HEK293 (cell line): ENCODE data around the gene TP73.

Source experiments
- CTCF ChIA-PET: fragments of 350-600 bp; formaldehyde crosslinking; extraction: SDS; loops from one replicate; lab custom pipeline; 2021; ENCODE audit warnings: antibody characterized with exemption; lab: Yijun Ruan, JAX
- POLR2A ChIA-PET: fragments of 300-600 bp; formaldehyde crosslinking; extraction: SDS; loops from one replicate; lab custom pipeline; 2020; ENCODE audit warnings: antibody characterized with exemption, inconsistent platforms; lab: Yijun Ruan, JAX
- H3K27ac ChIP-seq: fragments of 200-500 bp; sonication (Bioruptor generic); 2 replicates; pipeline ENCODE4 v1.5.1; 2014; ENCODE audit warnings: low read depth, low read length, control low read depth, inconsistent platforms; ENCODE audit errors: extremely low read depth
- H3K36me3 ChIP-seq, 2 experiments: fragments of 200-500 bp in 1 of 2; sonication (Bioruptor generic) in 1 of 2; 1 replicate in 1 of 2; 2 replicates in 1 of 2; pipeline ENCODE4 v1.5.1; 2014 to 2017; ENCODE audit warnings: inconsistent platforms in 2 of 2, low read length in 2 of 2; ENCODE audit not compliant: control insufficient read depth in 2 of 2, insufficient read depth in 1 of 2
- H3K4me1 ChIP-seq: fragments of 200-500 bp; sonication (Bioruptor generic); 2 replicates; pipeline ENCODE4 v1.5.1; 2014; ENCODE audit warnings: mild to moderate bottlenecking, low read length, inconsistent platforms; ENCODE audit not compliant: control insufficient read depth, insufficient read depth
- H3K4me3 ChIP-seq: 2 replicates; pipeline ENCODE4 v1.5.1; 2011; ENCODE audit warnings: low read depth, mild to moderate bottlenecking, control low read depth, low read length, moderate library complexity
- H3K9me3 ChIP-seq: fragments of 200-500 bp; sonication (Bioruptor generic); 2 replicates; pipeline ENCODE4 v1.5.1; 2014; ENCODE audit warnings: low read depth, low read length, inconsistent platforms; ENCODE audit not compliant: control insufficient read depth, insufficient read depth
- AEBP2 ChIP-seq: fragments of 450-650 bp; formaldehyde crosslinking; IDR thresholded peaks from 2 replicates; pipeline ENCODE4 v1.5.1; 2016; ENCODE audit warnings: missing biosample characterization, missing genetic modification characterization, borderline replicate concordance
- BCL11A ChIP-seq: fragments of 450-650 bp; formaldehyde crosslinking; IDR thresholded peaks from 2 replicates; pipeline ENCODE4 v1.5.1; 2016; ENCODE audit warnings: low read depth, missing biosample characterization, missing genetic modification characterization
- EGR2 ChIP-seq: fragments of 450-650 bp; formaldehyde crosslinking; IDR thresholded peaks from 2 replicates; pipeline ENCODE4 v1.5.1; 2016; ENCODE audit warnings: low read depth, missing biosample characterization, missing genetic modification characterization
- FEZF1 ChIP-seq: fragments of 450-650 bp; formaldehyde crosslinking; IDR thresholded peaks from 2 replicates; pipeline ENCODE4 v1.5.1; 2016; ENCODE audit warnings: missing biosample characterization, missing genetic modification characterization
- GLI4 ChIP-seq: fragments of 450-650 bp; formaldehyde crosslinking; IDR thresholded peaks from 2 replicates; pipeline ENCODE4 v1.5.1; 2016; ENCODE audit warnings: missing biosample characterization, missing genetic modification characterization
- GLIS2 ChIP-seq: fragments of 450-650 bp; formaldehyde crosslinking; IDR thresholded peaks from 2 replicates; pipeline ENCODE4 v1.5.1; 2016; ENCODE audit warnings: missing biosample characterization, missing genetic modification characterization
- HOXD13 ChIP-seq: sonication (generic); formaldehyde crosslinking; IDR thresholded peaks from 2 replicates; pipeline ENCODE4 v1.8.0; 2022; ENCODE audit warnings: missing genetic modification reagents, borderline replicate concordance
- SP2 ChIP-seq: fragments of 450-650 bp; formaldehyde crosslinking; IDR thresholded peaks from 2 replicates; pipeline ENCODE4 v1.5.1; 2016; ENCODE audit warnings: missing biosample characterization, missing genetic modification characterization
- ZEB2 ChIP-seq: fragments of 450-650 bp; formaldehyde crosslinking; IDR thresholded peaks from 2 replicates; pipeline ENCODE4 v1.5.1; 2016; ENCODE audit warnings: missing biosample characterization, missing genetic modification characterization
- ZFP41 ChIP-seq: fragments of 450-650 bp; formaldehyde crosslinking; IDR thresholded peaks from 2 replicates; pipeline ENCODE4 v1.5.1; 2016; ENCODE audit warnings: missing biosample characterization, missing genetic modification characterization, borderline replicate concordance
- ZNF10 ChIP-seq: fragments of 450-650 bp; formaldehyde crosslinking; IDR thresholded peaks from 2 replicates; pipeline ENCODE4 v1.5.1; 2017; ENCODE audit warnings: missing biosample characterization, missing genetic modification characterization
- ZNF221 ChIP-seq: fragments of 450-650 bp; formaldehyde crosslinking; IDR thresholded peaks from 2 replicates; pipeline ENCODE4 v1.5.1; 2017; ENCODE audit warnings: missing biosample characterization, missing genetic modification characterization, borderline replicate concordance
- ZNF391 ChIP-seq: fragments of 450-650 bp; formaldehyde crosslinking; IDR thresholded peaks from 2 replicates; pipeline ENCODE4 v1.5.1; 2016; ENCODE audit warnings: low read depth, missing biosample characterization, missing genetic modification characterization, borderline replicate concordance
- ZNF416 ChIP-seq: fragments of 450-650 bp; formaldehyde crosslinking; IDR thresholded peaks from 2 replicates; pipeline ENCODE4 v1.5.1; 2016; ENCODE audit warnings: missing biosample characterization, missing genetic modification characterization
- ZNF561 ChIP-seq: fragments of 450-650 bp; IDR thresholded peaks from 2 replicates; pipeline ENCODE4 v1.5.1; 2018; ENCODE audit warnings: missing biosample characterization, missing genetic modification characterization, borderline replicate concordance
- ZNF585B ChIP-seq: fragments of 450-650 bp; formaldehyde crosslinking; IDR thresholded peaks from 2 replicates; pipeline ENCODE4 v1.5.1; 2016; ENCODE audit warnings: missing biosample characterization, missing genetic modification characterization
- ZNF626 ChIP-seq: fragments of 450-650 bp; sonication (Bioruptor Pico); formaldehyde crosslinking; IDR thresholded peaks from 2 replicates; pipeline ENCODE4 v1.5.1; 2018; ENCODE audit warnings: missing biosample characterization, missing genetic modification characterization, inconsistent platforms
- ZNF701 ChIP-seq: fragments of 450-650 bp; formaldehyde crosslinking; IDR thresholded peaks from 2 replicates; pipeline ENCODE4 v1.5.1; 2016; ENCODE audit warnings: missing biosample characterization, missing genetic modification characterization
- ZSCAN16 ChIP-seq: fragments of 450-650 bp; formaldehyde crosslinking; IDR thresholded peaks from 2 replicates; pipeline ENCODE4 v1.5.1; 2016; ENCODE audit warnings: missing biosample characterization, missing genetic modification characterization
- TF ChIP-seq, protein P1 (sequence below): IDR thresholded peaks from 2 replicates; pipeline ENCODE4 v1.6.1; 2011; ENCODE audit warnings: mild to moderate bottlenecking, low read depth, low read length, borderline replicate concordance

TP73 gene

GRCh38 chr1:3730543-3731247, 78.4 kb downstream of the TP73 start:
- Histone ChIP-seq H3K9me3 (no peaks in the 10 kb centered on the region), H3K4me1 (no peaks in the 10 kb centered on the region), H3K27ac (no peak overlapping the region), H3K4me3 (no peak overlapping the region), H3K36me3 (peaks cover 0 to 90% of the 10 kb centered on the region in 2 experiments; a peak in 1 of 3 replicates)
- ChIA-PET CTCF (interaction anchor here (0.6 kb wide), 1 partner anchor 1684 kb away, joined by 3 read pairs; no protein-coding TSS in a partner anchor), POLR2A (no interaction called here)
- TF ChIP-seq GLI4: no peak
- TF ChIP-seq AEBP2: no peak
- TF ChIP-seq ZNF561 (tag by site-specific recombination): no peak
- no peak for TF ChIP-seq HOXD13 (CRISPR knock-in tag)
- TF ChIP-seq ZNF585B: no peak
- no peak for TF ChIP-seq ZEB2 (tag by site-specific recombination)
- TF ChIP-seq, protein P1, sequence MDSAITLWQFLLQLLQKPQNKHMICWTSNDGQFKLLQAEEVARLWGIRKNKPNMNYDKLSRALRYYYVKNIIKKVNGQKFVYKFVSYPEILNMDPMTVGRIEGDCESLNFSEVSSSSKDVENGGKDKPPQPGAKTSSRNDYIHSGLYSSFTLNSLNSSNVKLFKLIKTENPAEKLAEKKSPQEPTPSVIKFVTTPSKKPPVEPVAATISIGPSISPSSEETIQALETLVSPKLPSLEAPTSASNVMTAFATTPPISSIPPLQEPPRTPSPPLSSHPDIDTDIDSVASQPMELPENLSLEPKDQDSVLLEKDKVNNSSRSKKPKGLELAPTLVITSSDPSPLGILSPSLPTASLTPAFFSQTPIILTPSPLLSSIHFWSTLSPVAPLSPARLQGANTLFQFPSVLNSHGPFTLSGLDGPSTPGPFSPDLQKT: no peak
- no peak for TF ChIP-seq EGR2 (tag by site-specific recombination)
- TF ChIP-seq ZSCAN16 (tag by site-specific recombination): no peak
- TF ChIP-seq FEZF1: no peak
- no peak for TF ChIP-seq ZNF626
- no peak for TF ChIP-seq BCL11A (tag by site-specific recombination)
- no peak for TF ChIP-seq ZNF391 (tag by site-specific recombination)
- TF ChIP-seq ZNF701 (tag by site-specific recombination): no peak
- no peak for TF ChIP-seq SP2 (tag by site-specific recombination)

DNA sequence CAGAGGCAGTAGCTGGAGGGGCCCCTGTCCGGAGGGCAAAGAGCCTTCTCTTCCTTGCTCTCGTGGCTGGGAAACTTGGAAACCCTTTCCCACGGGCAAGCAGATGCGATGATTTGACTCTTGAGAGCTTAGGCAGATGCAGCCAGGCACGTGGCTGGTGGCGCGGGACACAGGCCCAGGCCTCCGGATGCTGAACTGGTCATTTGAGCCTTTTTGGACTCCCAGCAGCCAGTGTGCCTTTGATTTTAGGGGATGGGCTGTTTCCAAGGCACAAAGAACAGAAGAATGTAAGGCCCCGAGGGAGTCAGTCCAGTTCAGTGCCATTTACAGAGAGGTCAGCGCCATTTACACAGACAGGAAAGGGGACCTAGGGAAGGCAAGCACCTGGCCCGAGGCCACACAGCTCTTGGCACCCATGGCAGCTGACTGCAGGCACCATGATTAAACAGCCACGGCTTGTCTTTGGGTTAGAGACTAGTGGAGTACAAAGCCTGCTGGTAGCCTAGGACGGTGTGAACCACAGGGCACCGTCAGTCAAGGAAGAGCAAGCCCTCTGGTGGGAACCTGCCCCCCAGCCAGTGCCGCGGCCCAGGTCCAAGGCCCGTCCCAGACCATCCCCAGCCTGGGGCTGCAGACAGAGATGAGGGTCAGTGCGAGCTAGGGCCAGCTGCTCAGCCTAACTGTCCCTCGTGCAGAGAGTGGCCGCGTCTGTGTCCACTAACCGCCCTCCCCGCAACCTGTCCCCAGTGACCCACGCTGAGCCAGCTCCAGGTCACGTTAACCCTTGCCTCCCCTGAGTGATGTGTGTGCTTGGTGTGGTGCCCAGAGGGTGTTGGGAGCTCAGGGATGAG, 79.5 kb downstream of the TP73 start:
- no peak overlapping the region for H3K4me3 ChIP-seq
- no peaks in the 10 kb centered on the region for H3K9me3 ChIP-seq
- no peak overlapping the region for H3K27ac ChIP-seq
- CTCF ChIA-PET: interaction anchor here (0.6 to 1.0 kb wide), 4 partner anchors 55 to 1685 kb away, joined by 3 read pairs; no protein-coding TSS in a partner anchor
- H3K36me3 ChIP-seq: peaks cover 0 to 99% of the 10 kb centered on the region in 2 experiments; a peak in 1 of 3 replicates
- TF ChIP-seq ZNF416 (tag by site-specific recombination) (no peak), ZNF10 (no peak), GLIS2 (tag by site-specific recombination) (peak; percentile 56; the same call in 1 of the 2 replicates), ZFP41 (no peak), ZNF221 (tag by site-specific recombination) (no peak)
- POLR2A ChIA-PET: no interaction called here
- H3K4me1 ChIP-seq: no peaks in the 10 kb centered on the region
